NCI-H82 treated with DMSO at 0.1 percent for 48 hours (cell line): ENCODE measurements around the gene IL18RAP.
A peak's percentile ranks its signal among the peaks of the same experiment; 100 is the strongest.

Source experiments
- DNase-seq: peaks from one replicate; lab custom pipeline; 2025; ENCODE audit not compliant: unreplicated experiment; lab: John Stamatoyannopoulos, UW

IL18RAP gene

DNA sequence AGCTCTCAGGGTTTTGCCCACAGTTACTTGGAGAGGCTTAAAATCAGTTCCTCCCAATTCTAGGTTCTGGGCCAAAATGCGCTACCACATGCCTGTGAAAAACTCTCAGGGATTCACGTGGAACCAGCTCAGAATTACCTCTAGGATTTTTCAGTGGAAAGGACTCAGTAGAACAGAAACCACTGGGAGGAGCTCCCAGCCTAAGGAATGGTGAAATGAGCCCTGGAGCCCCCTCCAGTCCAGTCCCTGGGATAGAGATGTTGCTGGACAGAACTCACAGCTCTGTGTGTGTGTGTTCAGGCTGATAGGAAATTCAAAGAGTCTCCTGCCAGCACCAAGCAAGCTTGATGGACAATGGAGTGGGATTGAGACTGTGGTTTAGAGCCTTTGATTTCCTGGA, 29.0 kb downstream of the IL18RAP start:
- DNase-seq, result no peak

DNA sequence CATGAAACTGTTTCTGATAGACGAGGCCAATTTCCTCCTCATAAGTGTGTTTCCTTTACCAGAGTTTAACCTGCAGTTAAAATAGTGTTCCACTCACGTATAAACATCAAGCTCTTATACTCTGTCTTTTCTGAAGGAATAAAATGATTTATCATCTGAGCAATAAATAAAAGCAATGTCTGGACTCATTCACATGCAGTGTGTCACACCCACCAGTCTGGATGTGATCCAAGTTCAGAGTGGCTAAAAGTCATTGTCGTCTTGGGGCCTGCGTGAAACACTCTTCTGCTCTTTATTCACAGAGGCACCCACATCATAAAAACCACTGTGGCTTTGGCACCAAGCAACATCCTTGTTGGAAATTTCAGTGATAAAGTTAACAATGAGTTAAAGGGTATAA, 30.5 kb downstream of the IL18RAP start:
- no peak for DNase-seq

DNA sequence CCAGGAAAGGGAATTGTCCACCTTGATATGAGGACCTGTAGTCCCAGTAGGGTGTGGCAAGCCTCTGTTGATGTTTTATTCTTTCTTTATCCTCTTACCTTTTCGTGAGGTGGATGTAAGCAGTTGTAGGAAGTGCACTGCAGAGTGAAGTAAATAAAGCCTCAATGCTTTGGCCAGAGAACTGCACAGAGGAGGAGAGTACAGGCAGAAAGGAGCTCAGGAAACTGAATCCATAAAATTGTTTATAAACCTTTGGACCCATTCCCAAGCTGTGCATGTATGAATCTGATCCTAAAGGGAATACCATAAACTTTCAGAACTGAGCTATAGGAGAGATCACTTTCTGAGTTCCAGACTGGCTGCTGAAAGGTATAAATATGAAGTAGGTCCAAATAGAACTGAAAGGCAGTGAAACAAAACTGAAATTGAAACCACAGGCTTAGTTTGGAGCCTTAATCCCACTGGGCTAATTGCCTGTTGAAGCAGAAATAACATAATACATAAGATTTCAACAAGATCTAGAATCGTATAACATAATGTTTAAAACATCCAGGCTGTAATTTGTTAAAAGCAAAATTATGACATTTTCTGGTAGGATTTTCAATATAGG, 32.2 kb downstream of the IL18RAP start:
- DNase-seq, result no peak

GRCh38 chr2:102460467-102460866, 37.5 kb downstream of the IL18RAP start:
- no peak for DNase-seq

DNA sequence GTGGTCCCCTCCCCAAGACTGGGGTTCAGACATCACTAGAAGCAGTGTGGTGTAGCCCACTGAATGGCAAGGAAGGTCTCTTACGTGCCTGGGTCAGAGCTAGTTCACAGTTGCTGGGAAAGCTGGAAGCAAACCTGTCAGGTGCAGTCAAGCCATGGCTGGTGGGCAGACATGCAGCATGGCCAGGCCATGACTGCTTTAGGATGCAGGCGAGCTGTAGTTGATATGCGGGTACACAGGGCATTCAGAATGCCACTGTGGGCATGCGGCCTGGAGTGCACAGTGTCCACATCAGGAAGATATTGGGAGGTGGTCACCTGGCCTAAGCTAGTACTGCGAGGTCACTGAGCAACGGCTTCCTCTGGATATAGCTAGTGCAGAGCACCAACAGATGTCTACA, 38.2 kb downstream of the IL18RAP start:
- DNase-seq, result no peak

- no peak for DNase-seq
Measured at GRCh38 chr2:102463160-102463559, 40.2 kb downstream of the IL18RAP start.

GRCh38 chr2:102470168-102470567, 47.2 kb downstream of the IL18RAP start:
- DNase-seq, result no peak

DNA sequence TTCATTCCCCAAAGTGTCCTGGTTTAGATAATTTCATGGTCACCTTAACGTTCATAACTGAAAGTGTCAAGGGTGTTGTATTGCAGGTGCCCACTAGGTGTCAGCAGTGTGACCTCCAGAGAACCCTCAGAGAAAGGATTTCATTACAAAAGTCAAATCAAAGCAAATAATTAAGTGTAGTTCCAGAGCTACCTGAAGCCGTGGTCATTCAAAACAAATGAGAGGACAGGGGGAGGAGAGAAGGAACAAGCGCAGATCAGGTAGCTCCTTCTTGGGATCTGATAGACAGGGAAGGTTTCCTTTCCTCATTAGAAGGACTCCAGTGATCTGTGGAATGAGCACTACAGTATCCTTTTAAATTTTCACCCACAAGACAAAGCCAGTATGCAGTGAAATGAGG, 50.1 kb downstream of the IL18RAP start, which contains the start of gene SLC9A4:
SLC9A4 (plus strand) TSS at position 207 of the 400 bp plus-strand sequence. CDS start 534 bp downstream, outside the sequence.
- peak; percentile 1 for DNase-seq

- no peak for DNase-seq
Measured at GRCh38 chr2:102473631-102474030, 50.7 kb downstream of the IL18RAP start.

DNA sequence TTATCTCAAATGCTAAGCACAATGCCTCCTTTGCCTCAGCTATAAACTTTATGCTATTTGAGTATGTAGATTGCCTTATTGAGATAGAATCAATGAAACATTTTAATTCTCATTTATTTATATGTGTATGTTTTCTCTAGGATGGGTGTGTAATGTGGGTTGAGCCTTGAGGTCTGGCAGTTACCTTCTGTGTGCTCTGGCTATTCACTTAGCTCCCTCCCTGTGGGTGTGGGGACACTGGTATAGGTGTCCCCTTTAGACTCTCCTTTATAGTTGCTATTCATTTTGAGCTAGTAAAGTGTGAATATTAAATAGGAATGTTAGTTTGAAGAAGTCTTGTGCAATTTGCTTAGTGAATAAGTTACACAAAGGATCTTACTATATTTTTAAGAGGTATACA, 51.8 kb downstream of the IL18RAP start:
- DNase-seq, result no peak

DNA sequence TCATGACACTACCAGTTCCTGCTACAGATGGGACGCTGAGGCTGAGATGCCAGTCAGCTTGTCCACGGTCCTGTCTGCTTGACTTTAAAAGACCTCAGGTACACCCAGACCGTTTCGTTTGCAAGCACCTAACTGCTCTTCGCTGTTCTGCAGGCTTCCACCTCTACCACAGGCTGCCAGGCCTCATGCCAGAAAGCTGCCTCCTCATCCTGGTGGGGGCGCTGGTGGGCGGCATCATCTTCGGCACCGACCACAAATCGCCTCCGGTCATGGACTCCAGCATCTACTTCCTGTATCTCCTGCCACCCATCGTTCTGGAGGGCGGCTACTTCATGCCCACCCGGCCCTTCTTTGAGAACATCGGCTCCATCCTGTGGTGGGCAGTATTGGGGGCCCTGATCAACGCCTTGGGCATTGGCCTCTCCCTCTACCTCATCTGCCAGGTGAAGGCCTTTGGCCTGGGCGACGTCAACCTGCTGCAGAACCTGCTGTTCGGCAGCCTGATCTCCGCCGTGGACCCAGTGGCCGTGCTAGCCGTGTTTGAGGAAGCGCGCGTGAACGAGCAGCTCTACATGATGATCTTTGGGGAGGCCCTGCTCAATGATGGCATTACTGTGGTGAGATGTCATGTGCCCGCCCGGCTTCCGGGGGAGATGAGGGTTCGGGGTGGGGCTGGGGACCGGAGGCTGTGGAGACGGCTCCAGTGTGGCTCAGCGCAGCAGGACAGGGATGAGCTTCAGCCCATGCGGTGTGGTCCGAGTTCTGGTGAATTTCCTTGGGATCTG, 55.9 kb downstream of the IL18RAP start:
- DNase-seq, result no peak

- DNase-seq, result no peak
Measured at GRCh38 chr2:102480285-102481195, 57.6 kb downstream of the IL18RAP start.

DNA sequence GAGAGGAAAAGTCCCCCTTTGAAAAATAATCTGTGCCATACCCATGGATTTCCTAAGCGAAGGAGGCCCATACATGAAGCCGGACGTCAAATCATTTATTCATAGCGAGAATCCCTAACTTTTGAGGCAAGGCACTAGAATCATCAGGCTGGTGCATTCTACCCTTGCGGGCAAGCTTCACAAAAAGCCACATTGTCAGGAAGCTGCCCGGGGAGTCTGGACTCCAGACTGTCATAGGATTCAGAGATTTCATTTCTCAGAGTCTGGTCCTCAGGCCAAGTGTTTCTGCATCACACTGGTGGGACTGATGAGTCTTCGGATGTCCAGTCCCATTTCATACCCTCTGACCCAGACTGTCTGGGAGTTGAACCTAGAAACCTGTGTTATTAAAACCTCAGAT, 59.0 kb downstream of the IL18RAP start:
- DNase-seq, result no peak

- DNase-seq, result no peak
Measured at GRCh38 chr2:102483086-102483485, 60.1 kb downstream of the IL18RAP start.

DNA sequence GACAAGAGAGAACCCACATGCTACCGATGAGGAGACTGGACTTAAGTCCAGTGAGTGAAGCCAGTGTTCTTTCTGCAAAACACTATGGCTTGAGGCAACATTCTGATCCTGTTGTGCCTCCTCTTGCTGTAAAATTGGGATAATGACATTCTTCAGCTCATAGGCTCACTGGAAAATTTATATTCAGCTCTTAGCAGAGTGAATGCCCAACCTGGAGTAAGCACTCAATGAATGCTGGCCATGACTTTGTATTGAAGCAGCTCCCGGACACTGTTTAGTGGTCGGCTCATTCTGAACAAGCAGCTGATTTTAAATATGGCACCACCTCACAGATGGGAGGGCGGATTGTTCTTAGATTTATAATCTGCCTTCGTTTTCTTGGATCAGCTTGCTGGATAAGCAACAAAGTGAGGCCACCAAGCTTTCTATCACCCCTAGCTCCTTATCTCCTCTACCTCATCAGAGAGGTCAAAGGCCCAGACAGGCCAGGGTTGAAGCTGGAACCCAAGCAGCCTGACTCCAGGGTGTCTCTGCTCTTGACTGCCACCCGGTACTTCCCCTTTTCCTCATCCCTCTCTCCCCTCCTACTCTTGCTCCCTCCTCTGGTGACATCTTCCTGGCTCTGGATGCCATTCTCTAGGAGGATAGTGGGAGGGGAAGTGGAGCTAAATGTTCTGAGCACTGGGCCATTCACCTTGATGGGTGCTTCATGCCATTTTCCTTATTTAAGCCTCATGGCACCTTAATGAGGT, 61.5 kb downstream of the IL18RAP start:
- no peak for DNase-seq

GRCh38 chr2:102485147-102485785, 62.3 kb downstream of the IL18RAP start:
- no peak for DNase-seq

DNA sequence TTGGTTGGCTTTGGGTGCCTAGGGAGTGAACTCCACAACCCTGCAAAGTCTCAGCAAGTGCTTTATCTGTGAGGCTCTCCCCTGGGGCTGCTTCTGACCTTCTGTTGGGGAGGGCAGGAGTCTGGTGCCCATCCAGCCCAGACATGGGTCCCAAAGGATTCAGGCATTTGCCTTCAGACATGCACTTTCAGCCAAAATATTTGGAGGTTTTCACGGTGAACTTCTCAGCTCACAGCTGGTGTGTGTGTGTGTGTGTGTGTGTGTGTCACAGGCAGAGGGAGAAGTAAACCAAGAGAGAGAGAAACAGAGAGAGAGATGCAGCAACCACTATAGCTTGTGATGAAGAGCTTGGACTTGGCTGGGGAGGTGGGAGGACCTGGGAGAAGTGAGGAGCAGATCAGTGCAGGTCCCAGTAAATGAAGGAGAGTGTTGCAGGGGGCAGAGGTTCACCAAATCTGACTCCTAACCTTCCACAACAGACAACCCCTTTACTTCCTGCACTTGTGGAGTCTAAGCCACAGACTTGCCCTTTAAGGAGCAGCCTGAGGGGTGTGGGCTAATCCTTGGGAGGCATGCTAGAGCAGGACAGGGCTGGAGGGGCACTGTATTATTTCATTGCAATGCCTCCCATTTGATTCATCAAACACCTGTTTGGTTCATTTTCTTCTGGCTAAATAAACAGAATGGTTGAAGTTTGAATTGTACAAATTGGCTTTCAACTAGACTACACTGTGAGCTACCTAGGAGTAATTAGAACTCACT, 64.2 kb downstream of the IL18RAP start:
- no peak for DNase-seq

DNA sequence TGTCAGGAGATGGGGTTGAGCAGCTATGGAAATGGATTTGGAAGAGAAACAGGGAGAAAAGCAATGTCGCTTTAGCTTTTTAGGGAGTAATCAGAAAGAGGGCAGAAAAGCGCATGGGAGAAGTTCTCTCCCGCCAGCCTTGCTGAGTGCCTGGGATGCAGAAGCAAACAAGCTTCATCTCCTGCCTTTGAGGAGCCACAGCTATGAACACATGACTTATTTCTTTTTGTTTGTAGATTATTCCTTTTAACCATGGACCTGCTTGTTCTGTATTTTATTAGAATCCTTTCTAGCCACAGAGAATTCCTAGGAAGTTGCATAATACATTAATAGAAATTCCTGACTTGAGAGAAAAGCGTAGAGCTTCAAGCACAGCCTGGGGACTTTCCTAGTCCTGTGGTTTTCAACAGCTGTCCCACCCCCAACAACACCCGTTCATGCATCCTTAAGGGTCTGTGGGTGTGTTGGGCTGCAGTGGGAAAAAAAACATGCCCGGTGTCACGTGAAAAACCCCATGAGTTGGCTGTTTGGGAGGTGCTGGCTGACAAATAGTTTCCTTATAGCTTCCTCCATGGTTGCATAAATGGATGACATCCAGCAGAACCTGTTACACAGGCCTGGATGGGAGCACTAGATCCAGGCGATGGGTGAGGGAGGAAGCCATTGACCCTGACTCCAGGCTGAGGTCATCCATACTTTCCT, 65.0 kb downstream of the IL18RAP start:
- no peak for DNase-seq

- DNase-seq, result no peak
Measured at GRCh38 chr2:102489646-102490045, 66.7 kb downstream of the IL18RAP start.
